NT2/D1 (cell line): ENCODE data around the gene TRRAP.
A peak's percentile ranks its signal among the peaks of the same experiment; 100 is the strongest.

Source experiments
- DNase-seq: peaks from one replicate; pipeline ENCODE4 v3.0.0-alpha.2; 2011; ENCODE audit warnings: low read depth, low spot score
- H3K27me3 ChIP-seq: 2 replicates; pipeline ENCODE4 v1.6.0; 2011; ENCODE audit warnings: mild to moderate bottlenecking; ENCODE audit not compliant: insufficient read length, insufficient read depth
- H3K36me3 ChIP-seq: 2 replicates; pipeline ENCODE4 v1.6.1; 2011; ENCODE audit warnings: mild to moderate bottlenecking, low read length, mixed read lengths; ENCODE audit not compliant: insufficient read depth, insufficient read length
- H3K4me1 ChIP-seq: 2 replicates; pipeline ENCODE4 v1.5.1; 2011; ENCODE audit not compliant: insufficient read depth, insufficient read length
- H3K4me3 ChIP-seq: 2 replicates; pipeline ENCODE4 v1.5.1; 2011; ENCODE audit warnings: low read depth; ENCODE audit not compliant: insufficient read length
- H3K9ac ChIP-seq: 2 replicates; pipeline ENCODE4 v1.6.0; 2011; ENCODE audit warnings: low read depth; ENCODE audit not compliant: insufficient read length
- H3K9me3 ChIP-seq: 2 replicates; pipeline ENCODE4 v1.5.1; 2011; ENCODE audit warnings: mild to moderate bottlenecking, low read length; ENCODE audit not compliant: insufficient read depth
- SUZ12 ChIP-seq: IDR thresholded peaks from 2 replicates; pipeline ENCODE4 v1.6.1; 2011; ENCODE audit not compliant: insufficient read length, insufficient read depth; ENCODE audit errors: extremely low read depth
- YY1 ChIP-seq: IDR thresholded peaks from 2 replicates; pipeline ENCODE4 v1.6.1; 2011; ENCODE audit not compliant: insufficient read length, insufficient read depth
- ZNF274 ChIP-seq: IDR thresholded peaks from 2 replicates; pipeline ENCODE4 v1.6.1; 2011; ENCODE audit warnings: mild to moderate bottlenecking, low read depth, low read length

Gene TRRAP

DNA sequence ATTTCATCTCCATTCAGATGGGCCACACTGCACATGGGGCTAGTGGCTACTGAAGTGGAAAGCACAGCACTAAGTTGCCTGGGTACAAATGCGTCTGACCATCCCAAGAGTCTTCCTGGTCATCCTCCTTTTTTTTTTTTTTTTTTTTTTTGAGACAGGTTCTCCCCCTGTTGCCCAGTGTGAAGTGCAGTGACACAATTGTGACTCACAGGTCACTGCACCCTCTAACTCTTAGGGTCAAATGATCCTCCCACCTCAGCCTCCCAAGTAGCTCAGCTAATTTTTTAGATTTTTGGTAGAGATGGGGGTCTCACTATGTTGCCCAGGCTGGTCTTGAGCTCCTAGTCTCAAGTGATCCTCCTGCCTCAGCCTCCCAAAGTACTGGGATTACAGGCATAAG lies 3.4 kb upstream of the TRRAP start:
- no peak overlapping the region for H3K4me3 ChIP-seq
- no peak overlapping the region for H3K9ac ChIP-seq
- no peaks in the 10 kb centered on the region for H3K9me3 ChIP-seq
- peaks cover 11% of the 10 kb centered on the region for H3K27me3 ChIP-seq
- no peak for DNase-seq
- H3K4me1 ChIP-seq: peaks cover 8% of the 10 kb centered on the region
- H3K36me3 ChIP-seq: no peaks in the 10 kb centered on the region
- TF ChIP-seq ZNF274 (no peak), SUZ12 (no peak), YY1 (no peak)

GRCh38 chr7:98875501-98875900 lies 2.8 kb upstream of the TRRAP start:
- no peak overlapping the region for H3K9ac ChIP-seq
- TF ChIP-seq ZNF274 (no peak), SUZ12 (no peak), YY1 (no peak)
- H3K27me3 ChIP-seq: peaks cover 10% of the 10 kb centered on the region
- no peak overlapping the region for H3K4me3 ChIP-seq
- no peak for DNase-seq
- no peaks in the 10 kb centered on the region for H3K36me3 ChIP-seq
- no peaks in the 10 kb centered on the region for H3K9me3 ChIP-seq
- peaks cover 8% of the 10 kb centered on the region for H3K4me1 ChIP-seq

DNA sequence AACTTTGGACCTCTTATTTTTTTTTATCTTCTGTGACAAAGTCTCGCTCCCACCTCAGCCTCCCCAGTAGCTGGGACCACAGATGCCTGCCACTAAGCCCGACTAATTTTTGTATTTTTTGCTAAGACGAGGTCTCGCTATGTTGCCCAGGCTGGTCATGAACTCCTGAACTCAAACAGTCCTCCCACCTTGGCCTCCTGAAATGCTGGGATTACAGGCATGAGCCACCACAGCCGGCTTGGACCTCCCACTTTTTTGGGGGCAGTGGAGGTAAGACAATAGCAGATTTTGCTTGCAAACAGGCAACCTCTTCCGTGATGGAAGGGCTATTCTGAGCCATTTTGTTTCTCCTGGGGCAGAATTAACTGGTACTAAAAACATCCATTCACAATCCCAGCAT lies 1.2 kb upstream of the TRRAP start:
- no peak for DNase-seq
- Histone ChIP-seq H3K4me3 (no peak overlapping the region), H3K27me3 (no peaks in the 10 kb centered on the region), H3K9ac (no peak overlapping the region), H3K4me1 (peaks cover 3% of the 10 kb centered on the region), H3K36me3 (peaks cover 11% of the 10 kb centered on the region), H3K9me3 (no peaks in the 10 kb centered on the region)
- TF ChIP-seq SUZ12 (no peak), YY1 (no peak), ZNF274 (no peak)

DNA sequence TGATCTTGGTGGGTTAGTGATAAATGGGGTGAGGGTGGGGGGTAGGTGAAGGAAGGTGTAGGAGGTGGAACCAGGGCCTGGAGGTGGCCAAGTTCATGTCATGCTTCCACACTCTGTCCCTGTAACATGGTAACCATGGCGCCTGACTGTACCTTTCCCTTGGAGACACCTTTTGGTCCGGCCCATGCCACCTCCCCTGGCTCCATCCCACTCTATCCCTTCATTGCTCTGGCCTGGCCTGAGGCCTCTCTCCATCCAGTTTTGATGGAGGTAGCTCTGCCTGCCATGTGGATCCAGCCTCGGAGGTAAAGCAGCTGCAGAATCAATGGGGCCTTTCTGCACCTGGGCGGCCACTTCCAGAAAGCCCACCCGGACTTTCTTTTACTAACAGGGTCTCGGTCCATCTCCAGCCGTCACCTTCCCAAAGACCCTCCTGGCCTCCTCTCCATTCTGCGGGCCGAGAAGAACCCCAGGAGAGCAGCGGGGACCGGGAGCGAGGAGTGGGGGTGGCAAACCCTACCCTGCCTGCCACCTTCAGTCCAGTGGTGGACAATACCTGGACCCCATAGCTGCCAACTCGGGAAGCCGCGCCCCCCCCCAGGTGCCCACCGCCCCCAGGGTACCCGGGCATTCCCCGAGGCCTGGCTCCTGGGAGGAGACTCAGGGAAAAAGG lies 504 bp upstream of the TRRAP start:
- peaks cover 16% of the 10 kb centered on the region for H3K36me3 ChIP-seq
- peaks cover 3% of the 10 kb centered on the region for H3K4me1 ChIP-seq
- H3K27me3 ChIP-seq: no peaks in the 10 kb centered on the region
- H3K9ac ChIP-seq: peak overlapping the region; percentile 51
- TF ChIP-seq YY1: no peak
- no peak for TF ChIP-seq ZNF274
- no peak for TF ChIP-seq SUZ12
- DNase-seq: no peak
- no peaks in the 10 kb centered on the region for H3K9me3 ChIP-seq
- peak overlapping the region; percentile 82 for H3K4me3 ChIP-seq

- H3K9ac ChIP-seq: peak overlapping the region; percentile 87
- H3K36me3 ChIP-seq: peaks cover 32% of the 10 kb centered on the region
- DNase-seq: no peak
- H3K4me3 ChIP-seq: peak overlapping the region; percentile 82
- H3K4me1 ChIP-seq: peaks cover 3% of the 10 kb centered on the region
- H3K27me3 ChIP-seq: no peaks in the 10 kb centered on the region
- no peaks in the 10 kb centered on the region for H3K9me3 ChIP-seq
- TF ChIP-seq ZNF274: no peak
- no peak for TF ChIP-seq YY1
- no peak for TF ChIP-seq SUZ12
These were observed 1.1 kb downstream of the TRRAP start for GRCh38 chr7:98879198-98879978.

- TF ChIP-seq YY1 (no peak), ZNF274 (no peak), SUZ12 (no peak)
- no peaks in the 10 kb centered on the region for H3K9me3 ChIP-seq
- peak overlapping the region; percentile 82 for H3K4me3 ChIP-seq
- H3K36me3 ChIP-seq: peaks cover 37% of the 10 kb centered on the region
- no peak for DNase-seq
- H3K9ac ChIP-seq: no peak overlapping the region
- peaks cover 3% of the 10 kb centered on the region for H3K4me1 ChIP-seq
- no peaks in the 10 kb centered on the region for H3K27me3 ChIP-seq
These were observed 1.6 kb downstream of the TRRAP start for GRCh38 chr7:98879979-98880315.

- Histone ChIP-seq H3K27me3 (no peaks in the 10 kb centered on the region), H3K9ac (no peak overlapping the region), H3K36me3 (peaks cover 43% of the 10 kb centered on the region), H3K4me3 (no peak overlapping the region), H3K9me3 (no peaks in the 10 kb centered on the region), H3K4me1 (peaks cover 3% of the 10 kb centered on the region)
- DNase-seq: no peak
- TF ChIP-seq ZNF274 (no peak), YY1 (no peak), SUZ12 (no peak)
These were observed 2.2 kb downstream of the TRRAP start for GRCh38 chr7:98880485-98880884.
